OCI-LY3 (cell line): ENCODE data around the gene FILIP1L.

Source experiments
- CTCF ChIP-seq: fragments of 200-600, 300-600 bp; sonication (generic); IDR thresholded peaks from 2 replicates; pipeline ENCODE4 v1.5.1; 2014; ENCODE audit warnings: antibody characterized with exemption, low read length, low read depth
- EZH2phosphoT487 ChIP-seq: fragments of 200-600 bp; shearing (Covaris generic); IDR thresholded peaks from 2 replicates; pipeline ENCODE4 v1.6.1; 2018; ENCODE audit warnings: antibody characterized with exemption, mixed run types, low read depth

GRCh38 chr3:100033184-100033583 is 81.1 kb downstream of the FILIP1L start:
- no peak for TF ChIP-seq CTCF
- TF ChIP-seq EZH2phosphoT487 = no peak
